ENCODE data around the gene GAS2.
A peak's percentile ranks its signal among the peaks of the same experiment; 100 is the strongest.

The GAS2 gene

DNA sequence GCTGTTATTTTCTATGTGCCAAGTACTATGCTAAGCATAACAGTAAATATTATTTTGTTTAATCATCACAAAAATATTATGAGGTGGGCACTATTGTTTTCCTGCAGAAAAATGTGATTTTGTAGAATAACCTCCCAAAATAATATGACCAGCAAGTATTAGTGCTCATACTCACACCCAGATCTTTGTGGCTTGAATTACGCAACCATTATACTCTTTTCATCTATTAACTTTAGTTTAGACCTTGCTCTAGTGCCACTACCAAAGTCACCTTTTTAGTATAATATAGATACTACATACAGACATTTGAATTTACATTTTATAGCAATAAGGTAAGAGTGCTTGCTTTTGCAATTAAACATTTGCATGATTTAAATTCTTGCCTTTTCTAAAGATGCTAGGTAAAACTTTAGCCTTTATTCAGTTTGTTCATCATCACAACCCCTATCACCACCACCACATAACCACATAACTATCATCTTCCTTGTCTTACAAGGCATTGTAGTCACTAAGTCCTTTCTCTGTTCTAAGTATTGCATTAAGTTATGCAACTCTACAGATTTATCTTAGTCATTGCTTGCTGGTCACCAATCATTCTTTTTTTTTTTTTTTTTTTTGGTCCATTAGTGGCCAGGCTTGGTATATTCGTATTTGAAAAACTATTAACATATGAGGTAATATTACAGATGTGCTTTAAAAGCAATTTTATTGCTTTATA lies 68.4 kb downstream of the GAS2 start:
- TF ChIP-seq CTCF (conservative IDR thresholded peaks at IDR 0.05; ENCODE audit: low read depth, low read length) = no peak
- no peak overlapping the region for H3K4me3 ChIP-seq (ENCODE audit: low read length)
- DNase-seq (ENCODE audit: low read depth) = no peak

- DNase-seq (ENCODE audit: low read depth) = no peak
- H3K4me3 ChIP-seq (ENCODE audit: low read length) = no peak overlapping the region
Measured at GRCh38 chr11:22742157-22742613, 75.8 kb downstream of the GAS2 start.

DNA sequence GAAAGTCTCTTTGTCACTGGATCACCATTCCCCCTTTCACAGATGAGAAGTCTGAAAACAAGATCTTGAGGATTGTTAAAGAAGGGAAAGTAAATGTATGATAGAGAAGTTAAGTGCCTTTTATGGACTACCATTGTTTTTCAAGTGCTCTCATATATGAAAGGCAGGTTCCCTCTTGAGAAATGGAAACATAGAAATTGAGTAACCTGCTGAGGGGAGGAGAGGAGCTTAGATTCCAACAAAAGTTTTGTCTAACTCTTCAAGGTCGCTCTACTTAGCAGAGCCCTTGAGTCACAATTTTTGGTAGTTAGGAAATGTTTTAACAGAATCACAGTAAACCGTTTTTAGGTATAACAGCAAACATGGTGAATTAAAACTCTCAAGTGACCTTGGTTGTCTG lies 83.1 kb downstream of the GAS2 start:
- H3K4me3 ChIP-seq (ENCODE audit: low read length) = no peak overlapping the region
- no peak for TF ChIP-seq CTCF (conservative IDR thresholded peaks at IDR 0.05; ENCODE audit: low read depth, low read length)
- DNase-seq (ENCODE audit: low read depth) = no peak

More at GRCh38 chr11:22742157-22742613, 75.8 kb downstream of the GAS2 start:
- TF ChIP-seq CTCF (conservative IDR thresholded peaks at IDR 0.05; ENCODE audit: low read depth, low read length) = no peak

DNA sequence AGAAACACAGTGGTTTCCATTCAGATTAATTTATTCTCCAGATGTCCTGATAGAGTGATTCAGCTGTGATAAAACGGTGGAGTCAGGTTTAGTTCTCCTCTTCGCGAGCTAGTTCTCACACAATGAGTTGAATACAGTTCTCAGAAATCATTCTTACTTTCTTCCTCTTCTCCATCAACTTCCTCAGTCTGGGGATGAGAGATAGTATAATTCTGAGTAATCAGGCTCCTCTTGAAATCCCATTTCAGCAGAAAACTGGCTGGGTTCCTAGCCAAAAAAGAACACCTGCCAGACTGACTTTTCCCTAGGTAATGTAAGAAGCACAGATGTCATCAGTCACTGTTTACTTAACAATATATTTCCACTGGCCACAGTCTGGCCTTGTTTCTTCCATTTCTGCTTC lies 86.5 kb downstream of the GAS2 start:
- TF ChIP-seq CTCF (conservative IDR thresholded peaks at IDR 0.05; ENCODE audit: low read depth, low read length) = no peak
- no peak for DNase-seq (ENCODE audit: low read depth)
- H3K4me3 ChIP-seq (ENCODE audit: low read length) = no peak overlapping the region

DNA sequence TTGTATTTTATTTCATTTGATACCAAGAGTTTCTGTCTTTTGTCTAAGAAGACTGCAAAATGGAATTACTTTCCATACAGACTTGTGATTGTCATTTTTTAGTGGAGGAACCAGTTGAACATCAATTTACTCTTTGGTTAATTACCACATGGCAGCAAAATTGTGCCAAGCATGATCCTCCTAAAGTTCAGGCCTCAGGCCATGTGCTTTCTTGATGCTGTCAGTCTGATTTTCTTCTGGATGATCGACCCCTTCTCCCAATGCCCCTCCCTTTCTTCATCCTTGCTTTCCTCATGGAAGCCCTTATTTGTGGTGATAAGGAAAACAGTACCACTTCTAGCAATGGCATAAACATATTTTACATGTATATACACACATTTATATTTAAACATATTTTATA lies 87.0 kb downstream of the GAS2 start:
- no peak overlapping the region for H3K4me3 ChIP-seq (ENCODE audit: low read length)
- no peak for TF ChIP-seq CTCF (conservative IDR thresholded peaks at IDR 0.05; ENCODE audit: low read depth, low read length)
- peak; percentile 6 for DNase-seq (ENCODE audit: low read depth)

DNA sequence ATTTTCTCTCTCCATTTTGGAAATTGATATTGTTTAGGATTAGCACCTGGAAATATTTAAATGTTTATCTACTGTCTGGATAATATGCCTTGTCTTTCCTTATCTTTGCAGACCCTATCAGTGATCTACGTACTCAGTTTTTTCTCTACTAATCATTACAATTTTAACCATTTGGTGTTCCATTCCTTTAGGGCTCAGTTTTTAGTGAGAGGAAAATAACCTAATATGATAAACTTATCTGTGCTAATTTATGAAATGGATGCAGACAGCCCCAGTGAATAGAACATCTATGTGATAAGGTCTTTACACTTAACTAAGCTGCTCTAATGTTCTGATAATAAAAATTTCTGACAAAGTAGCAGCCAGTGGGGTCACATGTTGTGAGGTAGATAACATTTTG lies 94.7 kb downstream of the GAS2 start:
- no peak for TF ChIP-seq CTCF (conservative IDR thresholded peaks at IDR 0.05; ENCODE audit: low read depth, low read length)
- no peak overlapping the region for H3K4me3 ChIP-seq (ENCODE audit: low read length)

DNA sequence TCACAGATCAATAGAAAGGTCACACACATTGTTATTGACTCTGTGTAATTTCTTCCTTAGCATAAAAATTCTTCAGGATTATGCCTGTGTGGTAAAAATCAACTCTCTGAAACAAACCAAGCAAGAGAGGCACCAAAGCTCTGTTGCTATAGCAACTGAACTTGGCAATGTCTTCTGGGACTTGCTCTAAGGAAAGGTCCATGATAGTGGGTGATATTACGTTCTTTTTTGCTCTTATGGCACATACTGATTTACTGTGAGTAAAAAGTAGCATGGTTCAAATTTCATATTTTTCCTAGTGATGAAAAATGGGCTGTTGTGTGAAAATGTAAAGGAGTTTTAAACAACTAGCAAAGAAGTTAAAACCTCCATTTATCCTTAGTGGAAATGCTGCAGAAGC lies 96.8 kb downstream of the GAS2 start:
- no peak for TF ChIP-seq CTCF (conservative IDR thresholded peaks at IDR 0.05; ENCODE audit: low read depth, low read length)
- DNase-seq (ENCODE audit: low read depth) = peak; percentile 19
- no peak overlapping the region for H3K4me3 ChIP-seq (ENCODE audit: low read length)

More for the DNA sequence above, 94.7 kb downstream of the GAS2 start:
- DNase-seq (ENCODE audit: low read depth) = no peak
